WERI-Rb-1 (cell line): ENCODE measurements around the gene CHST11.

Experiments
- DNase-seq: peaks from one replicate; pipeline ENCODE4 v3.0.0-alpha.2; 2020
- H3K27ac ChIP-seq: fragments of 250-450 bp; sonication (Bioruptor Pico); 2 replicates; pipeline ENCODE4 v1.5.1; 2020; ENCODE audit warnings: mild to moderate bottlenecking, moderate library complexity
- H3K27me3 ChIP-seq: fragments of 250-450 bp; sonication (Bioruptor Pico); 2 replicates; pipeline ENCODE4 v1.5.1; 2021; ENCODE audit warnings: mild to moderate bottlenecking, low read depth, moderate library complexity; ENCODE audit not compliant: insufficient read depth, severe bottlenecking
- H3K36me3 ChIP-seq: fragments of 250-450 bp; sonication (Bioruptor Pico); 2 replicates; pipeline ENCODE4 v1.5.1; 2020; ENCODE audit warnings: mild to moderate bottlenecking, moderate library complexity
- H3K4me3 ChIP-seq: 2 replicates; pipeline ENCODE4 v1.5.1; 2011; ENCODE audit warnings: low read depth, mild to moderate bottlenecking, control low read depth, low read length
- H3K9me3 ChIP-seq: fragments of 250-450 bp; sonication (Bioruptor Pico); 2 replicates; pipeline ENCODE4 v1.5.1; 2021; ENCODE audit warnings: mild to moderate bottlenecking, moderate library complexity; ENCODE audit not compliant: severe bottlenecking
- CTCF ChIP-seq: IDR thresholded peaks from 2 replicates; pipeline ENCODE4 v1.5.1; 2011; ENCODE audit warnings: low read depth, mild to moderate bottlenecking, control low read depth, inconsistent platforms, low read length

Gene CHST11

GRCh38 chr12:104462931-104463339 is 6.2 kb downstream of the CHST11 start:
- no peak for DNase-seq
- Histone ChIP-seq H3K27ac (no peak overlapping the region), H3K27me3 (peaks cover 4% of the 10 kb centered on the region), H3K36me3 (no peaks in the 10 kb centered on the region), H3K4me3 (no peak overlapping the region), H3K9me3 (no peaks in the 10 kb centered on the region)
- TF ChIP-seq CTCF: no peak

- Histone ChIP-seq H3K36me3 (no peaks in the 10 kb centered on the region), H3K27me3 (peaks cover under 1% of the 10 kb centered on the region), H3K9me3 (no peaks in the 10 kb centered on the region), H3K27ac (no peak overlapping the region), H3K4me3 (no peak overlapping the region)
- no peak for TF ChIP-seq CTCF
- no peak for DNase-seq
Observed at GRCh38 chr12:104463368-104463767, 6.6 kb downstream of the CHST11 start.

GRCh38 chr12:104464899-104465298 is 8.2 kb downstream of the CHST11 start:
- Histone ChIP-seq H3K36me3 (no peaks in the 10 kb centered on the region), H3K4me3 (no peak overlapping the region), H3K9me3 (no peaks in the 10 kb centered on the region), H3K27ac (no peak overlapping the region), H3K27me3 (no peaks in the 10 kb centered on the region)
- DNase-seq: no peak
- no peak for TF ChIP-seq CTCF

GRCh38 chr12:104466709-104467345 is 10.1 kb downstream of the CHST11 start:
- no peak for DNase-seq
- H3K36me3 ChIP-seq: no peaks in the 10 kb centered on the region
- no peaks in the 10 kb centered on the region for H3K27me3 ChIP-seq
- no peak overlapping the region for H3K27ac ChIP-seq
- TF ChIP-seq CTCF: no peak
- no peaks in the 10 kb centered on the region for H3K9me3 ChIP-seq
- no peak overlapping the region for H3K4me3 ChIP-seq

- DNase-seq: no peak
- no peak overlapping the region for H3K27ac ChIP-seq
- TF ChIP-seq CTCF: no peak
- no peak overlapping the region for H3K4me3 ChIP-seq
- H3K27me3 ChIP-seq: no peaks in the 10 kb centered on the region
- H3K36me3 ChIP-seq: no peaks in the 10 kb centered on the region
- no peaks in the 10 kb centered on the region for H3K9me3 ChIP-seq
Observed at GRCh38 chr12:104467346-104467837, 10.6 kb downstream of the CHST11 start.

- H3K36me3 ChIP-seq: no peaks in the 10 kb centered on the region
- DNase-seq: no peak
- no peaks in the 10 kb centered on the region for H3K27me3 ChIP-seq
- no peak overlapping the region for H3K4me3 ChIP-seq
- H3K9me3 ChIP-seq: no peaks in the 10 kb centered on the region
- TF ChIP-seq CTCF: no peak
- H3K27ac ChIP-seq: no peak overlapping the region
Observed at GRCh38 chr12:104468371-104468770, 11.6 kb downstream of the CHST11 start.
